Measurements from ENCODE around the gene CMTM7. TPM values are rescaled to one million over a fixed set of nuclear protein-coding genes. Genes with fewer than 3 reads are reported as not detected.

The CMTM7 gene
- total and polyA plus RNA-seq, 10 of the 15 experiments (the other 5 are each of a cell fraction or from before 2014, with no cell fraction given): 3.7 to 36.4 (median 14.7) TPM

DNA sequence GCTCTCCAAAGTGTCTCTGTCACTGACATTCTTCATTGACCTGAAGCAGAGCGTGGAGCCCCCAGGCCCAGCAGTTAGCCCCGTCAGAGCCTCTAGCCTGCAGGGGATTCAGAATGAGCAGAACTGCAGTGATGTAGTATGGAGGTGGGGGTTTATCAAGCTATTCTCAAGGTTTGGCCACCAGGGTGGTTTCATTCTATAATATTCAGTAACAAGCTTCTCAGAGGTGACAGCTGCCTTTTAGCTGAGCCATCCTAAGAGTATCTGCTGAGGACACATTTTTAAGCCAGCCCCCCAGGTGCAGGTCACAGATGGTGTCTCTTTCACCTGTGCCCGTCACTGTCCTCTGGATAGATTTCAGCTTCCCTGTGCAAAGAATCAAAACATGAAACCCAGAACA lies 31.9 kb downstream of the CMTM7 start:
- no peak for DNase-seq (ENCODE audit: low read depth, low spot score)
- H3K36me3 ChIP-seq (ENCODE audit: control insufficient read depth in 2 of 2, insufficient read depth in 2 of 2, low read length in 1 of 2): no peaks in the 10 kb centered on the region
- POLR2A ChIA-PET: interaction anchor here (0.9 to 11.8 kb wide), 9 partner anchors 8 to 147 kb away, joined by 3 to 158 read pairs (median 5); partner anchors contain the start of gene DYNC1LI1
- SMC1A ChIA-PET (ENCODE audit: uncharacterized antibody, unreplicated experiment): interaction anchor here (0.8 to 13.7 kb wide), 15 partner anchors 9 to 77 kb away, joined by 3 to 307 read pairs (median 4); no protein-coding TSS in a partner anchor
- 24% methylated on average over 3 of the region's 3 CpGs for WGBS (ENCODE audit: insufficient coverage, insufficient replicate concordance, low lambda C conversion rate, missing lambda C conversion rate)
- H4K20me1 ChIP-seq (ENCODE audit: control insufficient read depth, insufficient read depth): no peaks in the 10 kb centered on the region
- CTCF ChIA-PET: interaction anchor here (0.8 to 6.6 kb wide), 12 partner anchors 9 to 49 kb away, joined by 3 to 41 read pairs (median 6); no protein-coding TSS in a partner anchor
- H3K79me2 ChIP-seq (ENCODE audit: control insufficient read depth, insufficient read depth, low read length): no peaks in the 10 kb centered on the region
- peak; percentile 28 for ATAC-seq
- no peaks in the 10 kb centered on the region for H3K27me3 ChIP-seq (replicated peaks in 1 of 2; ENCODE audit: control insufficient read depth in 2 of 2, insufficient read depth in 2 of 2, low read length in 1 of 2)
- no peak overlapping the region for H2AFZ ChIP-seq (ENCODE audit: control insufficient read depth, low read depth, low read length)
- no peak for FAIRE-seq
- peak; percentile 21; the same call in 1 of the 2 replicates for TF ChIP-seq RUNX3 (IDR thresholded peaks at IDR 0.05; ENCODE audit: low read length)
- TF ChIP-seq TCF3 (IDR thresholded peaks at IDR 0.05; ENCODE audit: borderline replicate concordance, insufficient read depth, low read depth, low read length): peak; percentile 63; the same call in 1 of the 2 replicates
- no peak for TF ChIP-seq WRNIP1 (IDR thresholded peaks at IDR 0.05; ENCODE audit: borderline replicate concordance, low read depth, low read length)
- TF ChIP-seq, protein P1, sequence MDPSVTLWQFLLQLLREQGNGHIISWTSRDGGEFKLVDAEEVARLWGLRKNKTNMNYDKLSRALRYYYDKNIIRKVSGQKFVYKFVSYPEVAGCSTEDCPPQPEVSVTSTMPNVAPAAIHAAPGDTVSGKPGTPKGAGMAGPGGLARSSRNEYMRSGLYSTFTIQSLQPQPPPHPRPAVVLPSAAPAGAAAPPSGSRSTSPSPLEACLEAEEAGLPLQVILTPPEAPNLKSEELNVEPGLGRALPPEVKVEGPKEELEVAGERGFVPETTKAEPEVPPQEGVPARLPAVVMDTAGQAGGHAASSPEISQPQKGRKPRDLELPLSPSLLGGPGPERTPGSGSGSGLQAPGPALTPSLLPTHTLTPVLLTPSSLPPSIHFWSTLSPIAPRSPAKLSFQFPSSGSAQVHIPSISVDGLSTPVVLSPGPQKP (IDR thresholded peaks at IDR 0.05; ENCODE audit: low read depth, low read length): no peak
- 0 out of 2 replicates have a peak, but pooled peaks have one; percentile 27 for TF ChIP-seq FOXM1 (IDR thresholded peaks at IDR 0.05; ENCODE audit: low read depth, low read length)
- no peak for TF ChIP-seq TCF7 (IDR thresholded peaks at IDR 0.05; ENCODE audit: borderline replicate concordance)
- no peak for TF ChIP-seq ZNF24 (IDR thresholded peaks at IDR 0.05)
- TF ChIP-seq RB1 (IDR thresholded peaks at IDR 0.05; ENCODE audit: borderline replicate concordance): no peak
- TF ChIP-seq TCF12 (IDR thresholded peaks at IDR 0.05; ENCODE audit: low read depth, low read length): peak; percentile 68; the same call in 1 of the 2 replicates
- RAD21 ChIA-PET (ENCODE audit: unreplicated experiment): interaction anchor here (1.0 to 13.1 kb wide), 11 partner anchors 9 to 73 kb away, joined by 3 to 187 read pairs (median 5); no protein-coding TSS in a partner anchor
- H3K9ac ChIP-seq (ENCODE audit: control insufficient read depth, insufficient read depth, low read length): no peak overlapping the region
- no peak overlapping the region for H3K4me2 ChIP-seq (ENCODE audit: control insufficient read depth, insufficient read depth)
- H3K9me3 ChIP-seq (replicated peaks; ENCODE audit: control insufficient read depth, insufficient read depth, low read length): no peaks in the 10 kb centered on the region; the same call in 1 of the 3 replicates
- intact Hi-C loops (cut with micrococcal nuclease; ENCODE audit: unreplicated experiment) (loop anchor here (5.0 kb wide), 2 partner anchors 44 to 79 kb away; partner anchors contain the start of gene CMTM6), in situ Hi-C loops (cut with MboI) (no loop called here)
- no peak overlapping the region for H3K27ac ChIP-seq (ENCODE audit: control insufficient read depth, insufficient read depth)
- H3K4me3 ChIP-seq: no peak overlapping the region
- H3K4me1 ChIP-seq (ENCODE audit: control insufficient read depth, insufficient read depth, low read length): peaks cover 42% of the 10 kb centered on the region
- no TSS peak for BruUV-seq (replicated peaks)
